Measurements from ENCODE around the gene CYP24A1.

CYP24A1 gene

GRCh38 chr20:54148947-54149764 lies 24.6 kb downstream of the CYP24A1 start:
- H3K4me3 ChIP-seq (ENCODE audit: low read depth, low read length), result no peak overlapping the region
- in situ Hi-C loops (cut with HindIII; ENCODE audit: low sequenced_read_pairs), result no loop called here
- no peak for DNase-seq (ENCODE audit: low read depth)
- TF ChIP-seq CTCF (IDR thresholded peaks at IDR 0.05; ENCODE audit: low read depth, low read length, missing control alignments), result no peak

DNA sequence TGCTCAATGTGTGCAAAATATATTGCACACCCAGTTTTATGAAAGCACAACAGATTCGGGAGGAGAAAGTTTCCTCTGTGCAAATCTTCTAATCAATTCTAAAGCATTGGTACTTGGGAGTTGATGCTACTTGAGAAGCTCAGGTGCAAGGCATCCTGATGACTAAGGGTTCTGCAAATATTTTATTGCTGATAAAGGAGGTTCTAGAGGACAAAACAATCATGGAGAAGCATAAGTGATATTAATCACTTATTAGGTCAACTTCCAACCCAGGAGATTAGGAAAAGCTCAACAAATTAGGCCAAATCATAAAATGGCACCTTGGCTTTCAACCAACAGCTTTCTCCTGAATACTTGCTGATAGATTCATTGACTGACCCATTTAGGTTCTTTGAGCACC lies 27.1 kb downstream of the CYP24A1 start:
- in situ Hi-C loops (cut with HindIII; ENCODE audit: low sequenced_read_pairs), result no loop called here
- DNase-seq (ENCODE audit: low read depth), result no peak
- H3K4me3 ChIP-seq (ENCODE audit: low read depth, low read length), result no peak overlapping the region
- TF ChIP-seq CTCF (IDR thresholded peaks at IDR 0.05; ENCODE audit: low read depth, low read length, missing control alignments), result no peak

- no peak for TF ChIP-seq CTCF (IDR thresholded peaks at IDR 0.05; ENCODE audit: low read depth, low read length, missing control alignments)
- DNase-seq (ENCODE audit: low read depth), result no peak
- H3K4me3 ChIP-seq (ENCODE audit: low read depth, low read length), result no peak overlapping the region
- in situ Hi-C loops (cut with HindIII; ENCODE audit: low sequenced_read_pairs), result no loop called here
Observed at GRCh38 chr20:54144847-54145414, 28.9 kb downstream of the CYP24A1 start.

GRCh38 chr20:54140927-54141566 lies 32.7 kb downstream of the CYP24A1 start:
- no peak overlapping the region for H3K4me3 ChIP-seq (ENCODE audit: low read depth, low read length)
- no peak for TF ChIP-seq CTCF (IDR thresholded peaks at IDR 0.05; ENCODE audit: low read depth, low read length, missing control alignments)
- peak; percentile 65 for DNase-seq (ENCODE audit: low read depth)
- in situ Hi-C loops (cut with HindIII; ENCODE audit: low sequenced_read_pairs), result no loop called here

- TF ChIP-seq CTCF (IDR thresholded peaks at IDR 0.05; ENCODE audit: low read depth, low read length, missing control alignments), result no peak
- DNase-seq (ENCODE audit: low read depth), result no peak
- in situ Hi-C loops (cut with HindIII; ENCODE audit: low sequenced_read_pairs), result no loop called here
- H3K4me3 ChIP-seq (ENCODE audit: low read depth, low read length), result no peak overlapping the region
Observed at GRCh38 chr20:54140486-54140885, 33.3 kb downstream of the CYP24A1 start.

- in situ Hi-C loops (cut with HindIII; ENCODE audit: low sequenced_read_pairs), result no loop called here
- H3K4me3 ChIP-seq (ENCODE audit: low read depth, low read length), result no peak overlapping the region
- no peak for DNase-seq (ENCODE audit: low read depth)
- TF ChIP-seq CTCF (IDR thresholded peaks at IDR 0.05; ENCODE audit: low read depth, low read length, missing control alignments), result no peak
Observed at GRCh38 chr20:54140067-54140466, 33.7 kb downstream of the CYP24A1 start.

Data from astrocyte of the cerebellum (primary cell).